K562 (cell line): ENCODE data around the gene EIF2S1. TPM values are rescaled to one million over a fixed set of nuclear protein-coding genes. Genes with fewer than 3 reads are reported as not detected.

Source experiments
- ARID1B ChIP-seq: fragments of 450-650 bp; IDR thresholded peaks from 2 replicates; pipeline ENCODE4 v1.6.1; 2016; ENCODE audit warnings: antibody characterized with exemption, mild to moderate bottlenecking, inconsistent platforms
- ARNT ChIP-seq, 2 experiments: fragments of 450-650 bp; IDR thresholded peaks; 2 replicates each; pipeline ENCODE4 v1.6.1; 2016; ENCODE audit warnings: mild to moderate bottlenecking in 1 of 2
- FOXK2 ChIP-seq, 2 experiments: fragments of 450-650 bp; IDR thresholded peaks in 1 of 2; conservative IDR thresholded peaks in 1 of 2; 2 replicates each; pipeline ENCODE4 v1.6.1; 2016; ENCODE audit warnings: low read depth in 2 of 2, mild to moderate bottlenecking in 1 of 2
- HDAC1 ChIP-seq, 2 experiments: fragments of 450-650 bp; IDR thresholded peaks; 2 replicates each; pipeline ENCODE4 v1.6.1; 2016 to 2017; ENCODE audit warnings: inconsistent platforms in 1 of 2, mild to moderate bottlenecking in 1 of 2, moderate library complexity in 1 of 2
- KDM5B ChIP-seq: fragments of 200-600 bp; sonication (generic); IDR thresholded peaks from 2 replicates; pipeline ENCODE4 v1.6.1; 2012; ENCODE audit warnings: low read depth, mild to moderate bottlenecking, moderate library complexity, low read length, control low read depth, inconsistent platforms; ENCODE audit not compliant: insufficient replicate concordance
- LCOR ChIP-seq: sonication (generic); formaldehyde crosslinking; IDR thresholded peaks from 2 replicates; pipeline ENCODE4 v1.8.0; 2022; ENCODE audit warnings: mild to moderate bottlenecking, missing genetic modification reagents
- NRF1 ChIP-seq, 2 experiments: fragments of 450-650 bp; IDR thresholded peaks in 1 of 2; conservative IDR thresholded peaks in 1 of 2; 2 replicates each; pipeline ENCODE4 v1.6.1; 2014; ENCODE audit warnings: mild to moderate bottlenecking in 2 of 2
- PHF20 ChIP-seq: fragments of 450-650 bp; IDR thresholded peaks from 2 replicates; pipeline ENCODE4 v1.6.1; 2018; ENCODE audit not compliant: partially characterized antibody
- PML ChIP-seq: IDR thresholded peaks from 2 replicates; pipeline ENCODE4 v1.6.1; 2012; ENCODE audit warnings: low read length, inconsistent platforms
- ZNF140 ChIP-seq: fragments of 250-450 bp; sonication (Bioruptor Pico); IDR thresholded peaks from 2 replicates; pipeline ENCODE4 v1.8.0; 2021; ENCODE audit warnings: moderate library complexity, mild to moderate bottlenecking, inconsistent platforms
- polyA plus RNA-seq, 8 experiments: library from polyadenylated mRNA; depleted of rRNA in 4 of 8; stranded (reverse) in 5 of 8; unstranded in 3 of 8; fragments of >200 nt; fragmentation: Nextera tagmentation in 2 of 8; fragmentation: Illumina TruSeq in 1 of 8; extraction: Ambion mirVana in 2 of 8; extraction: Trizol in 1 of 8; gene quantifications; 2 replicates each; pipeline versions ENCODE4 v1.2.1 to v1.2.3, GENCODE V29; 2011 to 2014; ENCODE audit warnings: inconsistent platforms in 1 of 8, missing spikeins in 1 of 8
- total RNA-seq, 7 experiments: library from RNA; depleted of rRNA in 6 of 7; stranded (reverse); fragments of >200 nt in 6 of 7; fragmentation: Illumina TruSeq in 2 of 7; extraction: Trizol in 2 of 7; gene quantifications; 2 replicates each; pipeline versions ENCODE4 v1.2.1 to v1.2.3, GENCODE V29; 2011 to 2021; ENCODE audit warnings: low replicate concordance in 1 of 7
- TF ChIP-seq, protein P1 (sequence below): fragments of 200-800 bp; sonication (Bioruptor generic); IDR thresholded peaks from 2 replicates; pipeline ENCODE4 v1.6.1; 2017; ENCODE audit warnings: missing genetic modification characterization, missing compliant biosample characterization
- TF ChIP-seq, protein P2 (sequence below): fragments of 250-450 bp; sonication (Bioruptor Pico); IDR thresholded peaks from 2 replicates; pipeline ENCODE4 v1.9.0; 2021; ENCODE audit warnings: mild to moderate bottlenecking, inconsistent platforms
- TF ChIP-seq, protein P3 (sequence below): sonication (generic); formaldehyde crosslinking; IDR thresholded peaks from 2 replicates; pipeline ENCODE4 v1.8.0; 2022; ENCODE audit warnings: missing genetic modification reagents, mild to moderate bottlenecking, borderline replicate concordance
- TF ChIP-seq, protein P4 (sequence below): fragments of 450-650 bp; IDR thresholded peaks from 2 replicates; pipeline ENCODE4 v1.6.1; 2016; ENCODE audit warnings: low read depth

The EIF2S1 gene
- total and polyA plus RNA-seq, 9 of the 15 experiments (the other 6 are each of a cell fraction or from before 2014, with no cell fraction given), result 216 to 1,018 (median 332) TPM

DNA sequence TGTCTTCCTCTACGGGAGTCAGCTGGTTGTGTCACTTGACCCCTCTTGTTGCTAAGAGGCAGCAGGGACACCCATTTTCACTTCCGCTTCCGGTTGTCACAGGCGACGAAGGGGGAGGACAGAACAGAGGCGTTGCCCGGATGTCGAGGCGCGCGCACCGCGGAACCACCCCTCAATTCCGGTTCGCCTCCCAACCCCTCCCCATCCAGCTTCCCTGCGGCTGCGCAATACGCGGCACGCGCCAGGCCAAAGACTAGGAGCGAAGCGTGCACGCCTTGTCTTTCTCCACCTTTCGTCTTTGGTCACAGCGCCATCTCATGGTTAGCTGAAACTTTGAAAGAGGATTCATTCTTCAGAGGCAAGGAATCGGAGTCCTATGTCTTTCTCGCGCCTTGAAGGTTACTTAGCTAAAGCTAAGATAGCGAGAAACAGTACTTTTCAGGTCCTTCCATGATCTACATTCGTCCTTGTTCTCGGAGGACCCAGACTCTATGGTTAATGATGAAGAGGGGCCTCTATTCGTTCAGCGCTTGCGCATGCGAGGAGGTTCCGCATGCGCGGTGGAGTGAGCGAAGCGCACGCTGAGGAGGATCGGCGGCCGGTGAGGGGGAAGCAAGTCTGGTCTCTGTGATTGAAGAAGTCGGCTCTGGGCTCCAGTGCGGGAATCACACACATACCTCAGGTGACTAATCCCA, at the start of gene EIF2S1, which contains the start of gene ATP6V1D (continued):
- TF ChIP-seq ARID1B, result 0 out of 2 replicates have a peak, but pooled peaks have one; percentile 23
- TF ChIP-seq, protein P1, sequence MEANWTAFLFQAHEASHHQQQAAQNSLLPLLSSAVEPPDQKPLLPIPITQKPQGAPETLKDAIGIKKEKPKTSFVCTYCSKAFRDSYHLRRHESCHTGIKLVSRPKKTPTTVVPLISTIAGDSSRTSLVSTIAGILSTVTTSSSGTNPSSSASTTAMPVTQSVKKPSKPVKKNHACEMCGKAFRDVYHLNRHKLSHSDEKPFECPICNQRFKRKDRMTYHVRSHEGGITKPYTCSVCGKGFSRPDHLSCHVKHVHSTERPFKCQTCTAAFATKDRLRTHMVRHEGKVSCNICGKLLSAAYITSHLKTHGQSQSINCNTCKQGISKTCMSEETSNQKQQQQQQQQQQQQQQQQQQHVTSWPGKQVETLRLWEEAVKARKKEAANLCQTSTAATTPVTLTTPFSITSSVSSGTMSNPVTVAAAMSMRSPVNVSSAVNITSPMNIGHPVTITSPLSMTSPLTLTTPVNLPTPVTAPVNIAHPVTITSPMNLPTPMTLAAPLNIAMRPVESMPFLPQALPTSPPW (CRISPR knock-in tag), result peak; percentile 96
- peak in 1 of 2 experiments; percentile 86; a peak in 2 of 4 replicates for TF ChIP-seq ARNT (IDR thresholded peaks at IDR 0.05)
- peak; percentile 73 for TF ChIP-seq PML
- peak; percentile 62 for TF ChIP-seq PHF20
- TF ChIP-seq, protein P2, sequence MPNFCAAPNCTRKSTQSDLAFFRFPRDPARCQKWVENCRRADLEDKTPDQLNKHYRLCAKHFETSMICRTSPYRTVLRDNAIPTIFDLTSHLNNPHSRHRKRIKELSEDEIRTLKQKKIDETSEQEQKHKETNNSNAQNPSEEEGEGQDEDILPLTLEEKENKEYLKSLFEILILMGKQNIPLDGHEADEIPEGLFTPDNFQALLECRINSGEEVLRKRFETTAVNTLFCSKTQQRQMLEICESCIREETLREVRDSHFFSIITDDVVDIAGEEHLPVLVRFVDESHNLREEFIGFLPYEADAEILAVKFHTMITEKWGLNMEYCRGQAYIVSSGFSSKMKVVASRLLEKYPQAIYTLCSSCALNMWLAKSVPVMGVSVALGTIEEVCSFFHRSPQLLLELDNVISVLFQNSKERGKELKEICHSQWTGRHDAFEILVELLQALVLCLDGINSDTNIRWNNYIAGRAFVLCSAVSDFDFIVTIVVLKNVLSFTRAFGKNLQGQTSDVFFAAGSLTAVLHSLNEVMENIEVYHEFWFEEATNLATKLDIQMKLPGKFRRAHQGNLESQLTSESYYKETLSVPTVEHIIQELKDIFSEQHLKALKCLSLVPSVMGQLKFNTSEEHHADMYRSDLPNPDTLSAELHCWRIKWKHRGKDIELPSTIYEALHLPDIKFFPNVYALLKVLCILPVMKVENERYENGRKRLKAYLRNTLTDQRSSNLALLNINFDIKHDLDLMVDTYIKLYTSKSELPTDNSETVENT (CRISPR knock-in tag), result peak; percentile 98
- TF ChIP-seq LCOR (CRISPR knock-in tag), result peak; percentile 79
- TF ChIP-seq, protein P3, sequence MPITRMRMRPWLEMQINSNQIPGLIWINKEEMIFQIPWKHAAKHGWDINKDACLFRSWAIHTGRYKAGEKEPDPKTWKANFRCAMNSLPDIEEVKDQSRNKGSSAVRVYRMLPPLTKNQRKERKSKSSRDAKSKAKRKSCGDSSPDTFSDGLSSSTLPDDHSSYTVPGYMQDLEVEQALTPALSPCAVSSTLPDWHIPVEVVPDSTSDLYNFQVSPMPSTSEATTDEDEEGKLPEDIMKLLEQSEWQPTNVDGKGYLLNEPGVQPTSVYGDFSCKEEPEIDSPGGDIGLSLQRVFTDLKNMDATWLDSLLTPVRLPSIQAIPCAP (CRISPR knock-in tag), result no peak
- peak; percentile 89 to 93 for TF ChIP-seq FOXK2 (conservative IDR thresholded peaks at IDR 0.05 in 1 of 2, IDR thresholded peaks at IDR 0.05 in 1 of 2; ENCODE audit: low read depth in 2 of 2)
- TF ChIP-seq, protein P4, sequence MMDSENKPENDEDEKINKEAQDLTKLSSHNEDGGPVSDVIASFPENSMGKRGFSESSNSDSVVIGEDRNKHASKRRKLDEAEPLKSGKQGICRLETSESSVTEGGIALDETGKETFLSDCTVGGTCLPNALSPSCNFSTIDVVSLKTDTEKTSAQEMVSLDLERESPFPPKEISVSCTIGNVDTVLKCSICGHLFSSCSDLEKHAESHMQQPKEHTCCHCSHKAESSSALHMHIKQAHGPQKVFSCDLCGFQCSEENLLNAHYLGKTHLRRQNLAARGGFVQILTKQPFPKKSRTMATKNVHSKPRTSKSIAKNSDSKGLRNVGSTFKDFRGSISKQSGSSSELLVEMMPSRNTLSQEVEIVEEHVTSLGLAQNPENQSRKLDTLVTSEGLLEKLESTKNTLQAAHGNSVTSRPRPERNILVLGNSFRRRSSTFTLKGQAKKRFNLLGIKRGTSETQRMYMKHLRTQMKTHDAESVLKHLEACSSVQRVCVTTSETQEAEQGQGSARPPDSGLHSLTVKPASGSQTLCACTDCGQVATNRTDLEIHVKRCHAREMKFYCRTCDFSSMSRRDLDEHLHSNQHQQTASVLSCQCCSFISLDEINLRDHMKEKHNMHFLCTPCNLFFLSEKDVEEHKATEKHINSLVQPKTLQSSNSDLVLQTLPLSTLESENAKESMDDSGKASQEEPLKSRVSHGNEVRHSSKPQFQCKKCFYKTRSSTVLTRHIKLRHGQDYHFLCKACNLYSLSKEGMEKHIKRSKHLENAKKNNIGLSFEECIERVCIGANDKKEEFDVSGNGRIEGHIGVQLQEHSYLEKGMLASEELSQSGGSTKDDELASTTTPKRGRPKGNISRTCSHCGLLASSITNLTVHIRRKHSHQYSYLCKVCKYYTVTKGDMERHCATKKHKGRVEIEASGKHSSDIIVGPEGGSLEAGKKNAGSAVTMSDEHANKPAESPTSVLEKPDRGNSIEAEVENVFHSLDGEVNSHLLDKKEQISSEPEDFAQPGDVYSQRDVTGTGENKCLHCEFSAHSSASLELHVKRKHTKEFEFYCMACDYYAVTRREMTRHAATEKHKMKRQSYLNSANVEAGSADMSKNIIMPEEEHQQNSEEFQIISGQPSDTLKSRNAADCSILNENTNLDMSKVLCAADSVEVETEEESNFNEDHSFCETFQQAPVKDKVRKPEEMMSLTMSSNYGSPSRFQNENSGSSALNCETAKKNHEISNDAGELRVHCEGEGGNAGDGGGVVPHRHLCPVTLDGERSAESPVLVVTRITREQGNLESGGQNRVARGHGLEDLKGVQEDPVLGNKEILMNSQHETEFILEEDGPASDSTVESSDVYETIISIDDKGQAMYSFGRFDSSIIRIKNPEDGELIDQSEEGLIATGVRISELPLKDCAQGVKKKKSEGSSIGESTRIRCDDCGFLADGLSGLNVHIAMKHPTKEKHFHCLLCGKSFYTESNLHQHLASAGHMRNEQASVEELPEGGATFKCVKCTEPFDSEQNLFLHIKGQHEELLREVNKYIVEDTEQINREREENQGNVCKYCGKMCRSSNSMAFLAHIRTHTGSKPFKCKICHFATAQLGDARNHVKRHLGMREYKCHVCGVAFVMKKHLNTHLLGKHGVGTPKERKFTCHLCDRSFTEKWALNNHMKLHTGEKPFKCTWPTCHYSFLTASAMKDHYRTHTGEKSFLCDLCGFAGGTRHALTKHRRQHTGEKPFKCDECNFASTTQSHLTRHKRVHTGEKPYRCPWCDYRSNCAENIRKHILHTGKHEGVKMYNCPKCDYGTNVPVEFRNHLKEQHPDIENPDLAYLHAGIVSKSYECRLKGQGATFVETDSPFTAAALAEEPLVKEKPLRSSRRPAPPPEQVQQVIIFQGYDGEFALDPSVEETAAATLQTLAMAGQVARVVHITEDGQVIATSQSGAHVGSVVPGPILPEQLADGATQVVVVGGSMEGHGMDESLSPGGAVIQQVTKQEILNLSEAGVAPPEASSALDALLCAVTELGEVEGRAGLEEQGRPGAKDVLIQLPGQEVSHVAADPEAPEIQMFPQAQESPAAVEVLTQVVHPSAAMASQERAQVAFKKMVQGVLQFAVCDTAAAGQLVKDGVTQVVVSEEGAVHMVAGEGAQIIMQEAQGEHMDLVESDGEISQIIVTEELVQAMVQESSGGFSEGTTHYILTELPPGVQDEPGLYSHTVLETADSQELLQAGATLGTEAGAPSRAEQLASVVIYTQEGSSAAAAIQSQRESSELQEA, result no peak
- peak in 1 of 2 experiments; percentile 88; a peak in 1 of 4 replicates for TF ChIP-seq HDAC1 (IDR thresholded peaks at IDR 0.05)
- no peak for TF ChIP-seq ZNF140
- TF ChIP-seq KDM5B, result peak; percentile 72
- peak; percentile 97 to 98 for TF ChIP-seq NRF1 (conservative IDR thresholded peaks at IDR 0.05 in 1 of 2, IDR thresholded peaks at IDR 0.05 in 1 of 2)
